Measurements from ENCODE around the gene BDNF.
A peak's percentile ranks its signal among the peaks of the same experiment; 100 is the strongest.

DNA sequence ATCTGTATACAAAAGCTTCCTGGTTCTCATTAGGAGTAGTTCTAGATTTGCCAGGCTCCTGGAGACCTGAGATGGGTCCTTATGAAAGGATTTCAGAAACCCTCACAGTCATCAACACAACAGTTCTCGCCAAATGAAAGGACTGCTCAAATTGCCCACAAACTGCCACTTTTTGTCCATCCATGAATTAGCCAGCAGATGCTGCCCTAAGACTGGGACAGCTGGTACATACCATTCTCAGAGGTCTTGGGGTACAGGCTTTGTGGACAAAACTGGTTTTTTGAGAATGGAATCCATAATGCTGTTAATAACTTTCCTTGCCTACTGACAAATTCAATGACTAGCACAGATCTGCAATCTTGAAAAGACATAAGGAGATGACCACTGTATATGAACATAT is 23.4 kb upstream of the BDNF start:
- TF ChIP-seq, protein P1, sequence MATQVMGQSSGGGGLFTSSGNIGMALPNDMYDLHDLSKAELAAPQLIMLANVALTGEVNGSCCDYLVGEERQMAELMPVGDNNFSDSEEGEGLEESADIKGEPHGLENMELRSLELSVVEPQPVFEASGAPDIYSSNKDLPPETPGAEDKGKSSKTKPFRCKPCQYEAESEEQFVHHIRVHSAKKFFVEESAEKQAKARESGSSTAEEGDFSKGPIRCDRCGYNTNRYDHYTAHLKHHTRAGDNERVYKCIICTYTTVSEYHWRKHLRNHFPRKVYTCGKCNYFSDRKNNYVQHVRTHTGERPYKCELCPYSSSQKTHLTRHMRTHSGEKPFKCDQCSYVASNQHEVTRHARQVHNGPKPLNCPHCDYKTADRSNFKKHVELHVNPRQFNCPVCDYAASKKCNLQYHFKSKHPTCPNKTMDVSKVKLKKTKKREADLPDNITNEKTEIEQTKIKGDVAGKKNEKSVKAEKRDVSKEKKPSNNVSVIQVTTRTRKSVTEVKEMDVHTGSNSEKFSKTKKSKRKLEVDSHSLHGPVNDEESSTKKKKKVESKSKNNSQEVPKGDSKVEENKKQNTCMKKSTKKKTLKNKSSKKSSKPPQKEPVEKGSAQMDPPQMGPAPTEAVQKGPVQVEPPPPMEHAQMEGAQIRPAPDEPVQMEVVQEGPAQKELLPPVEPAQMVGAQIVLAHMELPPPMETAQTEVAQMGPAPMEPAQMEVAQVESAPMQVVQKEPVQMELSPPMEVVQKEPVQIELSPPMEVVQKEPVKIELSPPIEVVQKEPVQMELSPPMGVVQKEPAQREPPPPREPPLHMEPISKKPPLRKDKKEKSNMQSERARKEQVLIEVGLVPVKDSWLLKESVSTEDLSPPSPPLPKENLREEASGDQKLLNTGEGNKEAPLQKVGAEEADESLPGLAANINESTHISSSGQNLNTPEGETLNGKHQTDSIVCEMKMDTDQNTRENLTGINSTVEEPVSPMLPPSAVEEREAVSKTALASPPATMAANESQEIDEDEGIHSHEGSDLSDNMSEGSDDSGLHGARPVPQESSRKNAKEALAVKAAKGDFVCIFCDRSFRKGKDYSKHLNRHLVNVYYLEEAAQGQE (IDR thresholded peaks at IDR 0.05; ENCODE audit: insufficient read depth in 1 of 2, low read depth in 2 of 2, low read length in 1 of 2): no peak
- TF ChIP-seq, protein P2, sequence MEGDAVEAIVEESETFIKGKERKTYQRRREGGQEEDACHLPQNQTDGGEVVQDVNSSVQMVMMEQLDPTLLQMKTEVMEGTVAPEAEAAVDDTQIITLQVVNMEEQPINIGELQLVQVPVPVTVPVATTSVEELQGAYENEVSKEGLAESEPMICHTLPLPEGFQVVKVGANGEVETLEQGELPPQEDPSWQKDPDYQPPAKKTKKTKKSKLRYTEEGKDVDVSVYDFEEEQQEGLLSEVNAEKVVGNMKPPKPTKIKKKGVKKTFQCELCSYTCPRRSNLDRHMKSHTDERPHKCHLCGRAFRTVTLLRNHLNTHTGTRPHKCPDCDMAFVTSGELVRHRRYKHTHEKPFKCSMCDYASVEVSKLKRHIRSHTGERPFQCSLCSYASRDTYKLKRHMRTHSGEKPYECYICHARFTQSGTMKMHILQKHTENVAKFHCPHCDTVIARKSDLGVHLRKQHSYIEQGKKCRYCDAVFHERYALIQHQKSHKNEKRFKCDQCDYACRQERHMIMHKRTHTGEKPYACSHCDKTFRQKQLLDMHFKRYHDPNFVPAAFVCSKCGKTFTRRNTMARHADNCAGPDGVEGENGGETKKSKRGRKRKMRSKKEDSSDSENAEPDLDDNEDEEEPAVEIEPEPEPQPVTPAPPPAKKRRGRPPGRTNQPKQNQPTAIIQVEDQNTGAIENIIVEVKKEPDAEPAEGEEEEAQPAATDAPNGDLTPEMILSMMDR (IDR thresholded peaks at IDR 0.05): peak; percentile 35
- TF ChIP-seq POLR2AphosphoS5 (IDR thresholded peaks at IDR 0.05; ENCODE audit: low read depth, low read length) (no peak), TCF7L2 (IDR thresholded peaks at IDR 0.05; ENCODE audit: low read depth, low read length) (no peak)

Data from Panc1 (cell line).